GM23338 (cell line): ENCODE results near the gene IMMP2L. TPM values are rescaled to one million over a fixed set of nuclear protein-coding genes. Genes with fewer than 3 reads are reported as not detected.

Experiments
- ATAC-seq: fragments of 200-7000 bp; cut with Tn5 transposase; 3 replicates; pipeline ENCODE4 v1.9.1; 2020
- DNase-seq: peaks from one replicate; pipeline ENCODE4 v3.0.0-alpha.2; 2015; ENCODE audit warnings: low spot score
- H2AFZ ChIP-seq: fragments of 200-600 bp; sonication (generic); 2 replicates; pipeline ENCODE4 v1.8.0; 2016; ENCODE audit warnings: antibody characterized with exemption, mild to moderate bottlenecking, moderate library complexity
- H3F3A ChIP-seq: fragments of 200-600 bp; sonication (generic); replicated peaks from 2 replicates; pipeline ENCODE4 v1.8.0; 2017; ENCODE audit warnings: antibody characterized with exemption, mixed run types, low read depth
- H3K27ac ChIP-seq: fragments of 200-600 bp; sonication (generic); 2 replicates; pipeline ENCODE4 v1.6.1; 2016; ENCODE audit warnings: low read depth
- H3K27me3 ChIP-seq: fragments of 200-600 bp; sonication (generic); 2 replicates; pipeline ENCODE4 v1.8.0; 2016; ENCODE audit warnings: mild to moderate bottlenecking, mixed run types, moderate library complexity; ENCODE audit not compliant: insufficient read depth
- H3K36me3 ChIP-seq: fragments of 200-600 bp; sonication (generic); 2 replicates; pipeline ENCODE4 v1.8.0; 2016; ENCODE audit warnings: mild to moderate bottlenecking; ENCODE audit not compliant: insufficient read depth
- H3K4me1 ChIP-seq: fragments of 200-600 bp; sonication (generic); 2 replicates; pipeline ENCODE4 v1.8.0; 2016; ENCODE audit warnings: mild to moderate bottlenecking, moderate library complexity; ENCODE audit not compliant: insufficient read depth
- H3K4me2 ChIP-seq: fragments of 200-600 bp; sonication (generic); 2 replicates; pipeline ENCODE4 v1.7.1; 2017; ENCODE audit warnings: mixed run types
- H3K4me3 ChIP-seq: fragments of 200-600 bp; sonication (generic); 2 replicates; pipeline ENCODE4 v1.6.1; 2016; ENCODE audit warnings: mixed run types
- H3K79me2 ChIP-seq: fragments of 200-600 bp; sonication (generic); replicated peaks from 2 replicates; pipeline ENCODE4 v1.8.0; 2017; ENCODE audit warnings: mild to moderate bottlenecking; ENCODE audit not compliant: insufficient read depth
- H3K9me2 ChIP-seq: fragments of 200-600 bp; sonication (generic); 2 replicates; pipeline ENCODE4 v1.8.0; 2017; ENCODE audit not compliant: insufficient read depth
- H4K20me1 ChIP-seq: fragments of 200-600 bp; sonication (generic); replicated peaks from 2 replicates; pipeline ENCODE4 v1.8.0; 2017; ENCODE audit warnings: mild to moderate bottlenecking; ENCODE audit not compliant: insufficient read depth
- H3K27ac Mint-ChIP-seq: 2 replicates; pipeline ENCODE4 v1.8.0; 2020; ENCODE audit warnings: inconsistent platforms, mild to moderate bottlenecking, moderate library complexity, mixed read lengths
- H3K27me3 Mint-ChIP-seq: 3 replicates; pipeline ENCODE4 v1.8.0; 2022; ENCODE audit warnings: low read depth, mild to moderate bottlenecking, moderate library complexity, mixed read lengths, inconsistent platforms; ENCODE audit not compliant: insufficient read depth, poor library complexity
- H3K36me3 Mint-ChIP-seq: 3 replicates; pipeline ENCODE4 v1.8.0; 2021; ENCODE audit warnings: low read depth, mild to moderate bottlenecking, inconsistent platforms, moderate library complexity, mixed read lengths
- H3K4me1 Mint-ChIP-seq: 3 replicates; pipeline ENCODE4 v1.8.0; 2020; ENCODE audit warnings: mild to moderate bottlenecking, inconsistent platforms, mixed read lengths
- H3K4me3 Mint-ChIP-seq: 3 replicates; pipeline ENCODE4 v1.8.0; 2021; ENCODE audit warnings: moderate library complexity, mild to moderate bottlenecking, inconsistent platforms, mixed read lengths
- H3K9me3 Mint-ChIP-seq: 3 replicates; pipeline ENCODE4 v1.8.0; 2020; ENCODE audit warnings: moderate library complexity, mild to moderate bottlenecking, inconsistent platforms, mixed read lengths
- CREB1 ChIP-seq: fragments of 250-450 bp; sonication (Bioruptor Pico); IDR thresholded peaks from 2 replicates; pipeline ENCODE4 v1.5.0; 2020; ENCODE audit warnings: low read depth, mild to moderate bottlenecking, moderate library complexity
- CTCF ChIP-seq, 2 experiments: fragments of 200-600 bp in 1 of 2; sonication (generic) in 1 of 2; conservative IDR thresholded peaks; 2 replicates each; pipeline versions ENCODE4 v1.5.1 to v1.6.1; 2016 to 2017; ENCODE audit warnings: antibody characterized with exemption in 2 of 2, low read depth in 2 of 2, mild to moderate bottlenecking in 2 of 2, moderate library complexity in 1 of 2
- EZH2 ChIP-seq: fragments of 200-600 bp; sonication (generic); IDR thresholded peaks from one replicate; pipeline ENCODE4 v1.8.0; 2017; ENCODE audit warnings: antibody characterized with exemption, mild to moderate bottlenecking, low read depth; ENCODE audit not compliant: unreplicated experiment
- EZH2phosphoT487 ChIP-seq: fragments of 200-600 bp; sonication (generic); IDR thresholded peaks from one replicate; pipeline ENCODE4 v1.8.1; 2018; ENCODE audit warnings: antibody characterized with exemption; ENCODE audit not compliant: unreplicated experiment
- NANOG ChIP-seq: IDR thresholded peaks from 2 replicates; pipeline ENCODE4 v1.6.1; 2016; ENCODE audit warnings: antibody characterized with exemption, borderline replicate concordance
- POLR2AphosphoS5 ChIP-seq: IDR thresholded peaks from 2 replicates; pipeline ENCODE4 v1.6.1; 2016; ENCODE audit warnings: antibody characterized with exemption, low read depth
- STAT1 ChIP-seq: IDR thresholded peaks from one replicate; pipeline ENCODE4 v1.6.1; 2016; ENCODE audit warnings: antibody characterized with exemption; ENCODE audit not compliant: unreplicated experiment
- ZNF114 ChIP-seq: fragments of 250-450 bp; sonication (Bioruptor Pico); IDR thresholded peaks from 2 replicates; pipeline ENCODE4 v1.5.0; 2020; ENCODE audit warnings: mild to moderate bottlenecking, moderate library complexity
- ZNF331 ChIP-seq: fragments of 250-450 bp; sonication (Bioruptor Pico); IDR thresholded peaks from 2 replicates; pipeline ENCODE4 v1.5.0; 2020; ENCODE audit warnings: low read depth, mild to moderate bottlenecking, moderate library complexity
- ZNF462 ChIP-seq: fragments of 250-450 bp; sonication (Bioruptor Pico); IDR thresholded peaks from 2 replicates; pipeline ENCODE4 v1.5.0; 2020; ENCODE audit warnings: mild to moderate bottlenecking, moderate library complexity
- polyA plus RNA-seq: library from polyadenylated mRNA; unstranded; fragments of >200 nt; fragmentation: Nextera tagmentation; extraction: Ambion mirVana; gene quantifications from 2 replicates; pipeline ENCODE4 v1.2.1, GENCODE V29; 2016
- total RNA-seq: library from RNA; depleted of rRNA; stranded (reverse); fragments of >200 nt; shearing (Covaris generic); gene quantifications from 2 replicates; pipeline ENCODE4 v1.2.3, GENCODE V29; 2014
- TF ChIP-seq, protein P1 (sequence below): IDR thresholded peaks from one replicate; pipeline ENCODE4 v1.6.1; 2018; ENCODE audit warnings: antibody characterized with exemption; ENCODE audit not compliant: unreplicated experiment

Gene IMMP2L
- total and polyA plus RNA-seq, 2 experiments from 2014 or later = 7.3 to 14.0 TPM

DNA sequence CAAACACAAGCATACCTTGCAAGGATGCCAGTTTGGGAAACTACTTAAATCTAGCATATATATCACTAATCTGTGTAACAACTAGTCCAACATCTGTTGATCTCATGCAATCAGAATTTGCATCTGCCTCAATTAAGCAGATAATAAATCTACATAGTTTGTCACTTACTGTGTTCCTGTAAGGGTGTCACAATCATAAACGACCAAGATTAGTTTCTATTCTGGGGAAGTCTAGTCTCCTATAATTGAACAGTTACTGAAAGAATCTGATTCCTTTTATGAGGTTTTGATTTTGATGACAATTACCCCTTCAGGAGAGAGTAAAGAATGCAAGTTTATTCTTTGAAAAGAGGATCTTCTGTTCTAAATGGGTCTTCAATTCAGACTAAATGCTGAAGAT lies 556.8 kb downstream of the IMMP2L start:
- no peaks in the 10 kb centered on the region for H3F3A ChIP-seq
- no peak for TF ChIP-seq STAT1
- no peak overlapping the region for H3K27ac Mint-ChIP-seq
- no peaks in the 10 kb centered on the region for H3K36me3 ChIP-seq
- no peaks in the 10 kb centered on the region for H3K9me3 Mint-ChIP-seq
- ATAC-seq (no peak), DNase-seq (no peak)
- H3K4me1 ChIP-seq = no peaks in the 10 kb centered on the region
- H3K27ac ChIP-seq = no peak overlapping the region
- no peaks in the 10 kb centered on the region for H3K27me3 ChIP-seq
- no peaks in the 10 kb centered on the region for H3K9me2 ChIP-seq
- H3K79me2 ChIP-seq = no peaks in the 10 kb centered on the region
- H3K4me2 ChIP-seq = no peak overlapping the region
- H3K4me1 Mint-ChIP-seq = no peaks in the 10 kb centered on the region; the same call in 2 of the 3 replicates
- H3K4me3 ChIP-seq = no peak overlapping the region
- H4K20me1 ChIP-seq = no peaks in the 10 kb centered on the region
- no peak overlapping the region for H3K4me3 Mint-ChIP-seq
- no peaks in the 10 kb centered on the region for H3K27me3 Mint-ChIP-seq
- H3K36me3 Mint-ChIP-seq = no peaks in the 10 kb centered on the region
- H2AFZ ChIP-seq = no peak overlapping the region

DNA sequence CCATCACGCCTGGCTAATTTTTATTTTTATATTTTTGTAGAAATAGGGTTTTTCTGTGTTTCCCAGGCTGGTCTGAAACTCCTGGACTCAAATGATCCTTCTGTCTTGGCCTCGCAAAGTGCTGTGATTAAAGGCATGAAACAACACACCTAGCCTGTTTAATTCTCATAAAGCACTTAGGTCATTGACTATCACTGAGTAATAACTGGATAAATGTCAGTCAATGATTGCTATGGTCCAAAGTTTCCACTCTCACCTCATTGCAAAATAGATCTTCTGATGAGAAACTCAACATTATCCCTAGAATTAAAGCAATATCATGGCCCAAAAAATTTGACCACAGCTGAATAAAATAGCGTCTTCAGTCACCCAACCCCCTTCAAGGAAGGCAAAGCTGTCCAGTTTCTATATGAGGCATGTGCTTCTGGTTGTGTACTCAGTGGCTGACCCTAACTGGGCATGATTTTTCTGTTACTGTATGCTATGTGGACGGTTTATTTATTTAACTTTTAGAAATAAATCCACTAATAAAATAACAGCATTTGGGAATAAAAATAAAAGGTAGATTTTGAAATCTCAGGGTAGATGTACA lies 557.9 kb downstream of the IMMP2L start:
- no peaks in the 10 kb centered on the region for H3K27me3 Mint-ChIP-seq
- no peaks in the 10 kb centered on the region for H3K36me3 ChIP-seq
- ATAC-seq (no peak), DNase-seq (no peak)
- H3K4me1 Mint-ChIP-seq = peaks cover 5% of the 10 kb centered on the region
- no peak overlapping the region for H3K4me3 Mint-ChIP-seq
- H3K4me2 ChIP-seq = no peak overlapping the region
- no peak overlapping the region for H3K4me3 ChIP-seq
- no peak overlapping the region for H2AFZ ChIP-seq
- H3K4me1 ChIP-seq = 0 out of 2 replicates have a peak, but pooled peaks cover 5% of the 10 kb centered on the region
- H3K27ac Mint-ChIP-seq = no peak overlapping the region
- H3K9me3 Mint-ChIP-seq = no peaks in the 10 kb centered on the region
- H3K36me3 Mint-ChIP-seq = no peaks in the 10 kb centered on the region
- H3K27ac ChIP-seq = no peak overlapping the region
- H3K9me2 ChIP-seq = no peaks in the 10 kb centered on the region
- no peaks in the 10 kb centered on the region for H3K79me2 ChIP-seq
- no peaks in the 10 kb centered on the region for H4K20me1 ChIP-seq
- H3K27me3 ChIP-seq = no peaks in the 10 kb centered on the region
- no peaks in the 10 kb centered on the region for H3F3A ChIP-seq
- TF ChIP-seq NANOG = no peak
- TF ChIP-seq, protein P1, sequence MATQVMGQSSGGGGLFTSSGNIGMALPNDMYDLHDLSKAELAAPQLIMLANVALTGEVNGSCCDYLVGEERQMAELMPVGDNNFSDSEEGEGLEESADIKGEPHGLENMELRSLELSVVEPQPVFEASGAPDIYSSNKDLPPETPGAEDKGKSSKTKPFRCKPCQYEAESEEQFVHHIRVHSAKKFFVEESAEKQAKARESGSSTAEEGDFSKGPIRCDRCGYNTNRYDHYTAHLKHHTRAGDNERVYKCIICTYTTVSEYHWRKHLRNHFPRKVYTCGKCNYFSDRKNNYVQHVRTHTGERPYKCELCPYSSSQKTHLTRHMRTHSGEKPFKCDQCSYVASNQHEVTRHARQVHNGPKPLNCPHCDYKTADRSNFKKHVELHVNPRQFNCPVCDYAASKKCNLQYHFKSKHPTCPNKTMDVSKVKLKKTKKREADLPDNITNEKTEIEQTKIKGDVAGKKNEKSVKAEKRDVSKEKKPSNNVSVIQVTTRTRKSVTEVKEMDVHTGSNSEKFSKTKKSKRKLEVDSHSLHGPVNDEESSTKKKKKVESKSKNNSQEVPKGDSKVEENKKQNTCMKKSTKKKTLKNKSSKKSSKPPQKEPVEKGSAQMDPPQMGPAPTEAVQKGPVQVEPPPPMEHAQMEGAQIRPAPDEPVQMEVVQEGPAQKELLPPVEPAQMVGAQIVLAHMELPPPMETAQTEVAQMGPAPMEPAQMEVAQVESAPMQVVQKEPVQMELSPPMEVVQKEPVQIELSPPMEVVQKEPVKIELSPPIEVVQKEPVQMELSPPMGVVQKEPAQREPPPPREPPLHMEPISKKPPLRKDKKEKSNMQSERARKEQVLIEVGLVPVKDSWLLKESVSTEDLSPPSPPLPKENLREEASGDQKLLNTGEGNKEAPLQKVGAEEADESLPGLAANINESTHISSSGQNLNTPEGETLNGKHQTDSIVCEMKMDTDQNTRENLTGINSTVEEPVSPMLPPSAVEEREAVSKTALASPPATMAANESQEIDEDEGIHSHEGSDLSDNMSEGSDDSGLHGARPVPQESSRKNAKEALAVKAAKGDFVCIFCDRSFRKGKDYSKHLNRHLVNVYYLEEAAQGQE = no peak
- TF ChIP-seq STAT1 = no peak
- TF ChIP-seq EZH2phosphoT487 = no peak
- TF ChIP-seq POLR2AphosphoS5 = no peak
- no peak for TF ChIP-seq CTCF (conservative IDR thresholded peaks at IDR 0.05; ENCODE audit: low read depth in 2 of 2)
- TF ChIP-seq ZNF331 (CRISPR knock-in tag) = no peak
- TF ChIP-seq ZNF462 (CRISPR knock-in tag) = no peak
- TF ChIP-seq ZNF114 (CRISPR knock-in tag) = no peak
- TF ChIP-seq EZH2 = no peak
- TF ChIP-seq CREB1 = no peak
